ENCODE results near the gene RBM47.

GRCh38 chr4:40606239-40606767, 23.4 kb downstream of the RBM47 start:
- no peak for TF ChIP-seq KDM1A (IDR thresholded peaks at IDR 0.05; ENCODE audit: borderline replicate concordance)
- TF ChIP-seq SIN3A (IDR thresholded peaks at IDR 0.05; ENCODE audit: low read depth, low read length) = no peak
- no peak for TF ChIP-seq RELA (IDR thresholded peaks at IDR 0.05; ENCODE audit: borderline replicate concordance, partially characterized antibody)
- no peak for TF ChIP-seq TBL1XR1 (IDR thresholded peaks at IDR 0.05; ENCODE audit: low read depth, low read length)
- TF ChIP-seq ZZZ3 (IDR thresholded peaks at IDR 0.05; ENCODE audit: control insufficient read depth, insufficient read length, low read depth) = no peak
- TF ChIP-seq JUND (IDR thresholded peaks at IDR 0.05; ENCODE audit: low read depth, low read length) = no peak
- no peak for TF ChIP-seq POLR2AphosphoS2 (IDR thresholded peaks at IDR 0.05; ENCODE audit: low read depth, low read length)
- no peak for TF ChIP-seq NR2F1 (conservative IDR thresholded peaks at IDR 0.05)
- TF ChIP-seq SMAD1 (IDR thresholded peaks at IDR 0.05; ENCODE audit: low read depth, partially characterized antibody) = no peak

Measured in GM12878 (cell line).